ENCODE measurements around the gene YES1.

Gene YES1

GRCh38 chr18:765764-766549, 46.1 kb downstream of the YES1 start:
- H3K36me3 ChIP-seq (ENCODE audit: control insufficient read depth in 2 of 2, insufficient read depth in 1 of 2, low read length in 2 of 2) = no peaks in the 10 kb centered on the region
- peaks cover 8% of the 10 kb centered on the region for H3K4me1 ChIP-seq (ENCODE audit: control insufficient read depth, insufficient read depth, low read length)
- POLR2A ChIA-PET = no interaction called here
- no peak overlapping the region for H3K4me3 ChIP-seq (ENCODE audit: low read depth, low read length)
- H3K9me3 ChIP-seq (ENCODE audit: control insufficient read depth, insufficient read depth, low read depth, low read length) = no peaks in the 10 kb centered on the region
- CTCF ChIA-PET = interaction anchor here (0.6 kb wide), 1 partner anchor 12 kb away, joined by 3 read pairs; no protein-coding TSS in a partner anchor
- no peak overlapping the region for H3K27ac ChIP-seq (ENCODE audit: extremely low read depth, low read depth, low read length)
- TF ChIP-seq ZNF561 (tag by site-specific recombination; IDR thresholded peaks at IDR 0.05; ENCODE audit: borderline replicate concordance) (no peak), ZNF513 (tag by site-specific recombination; IDR thresholded peaks at IDR 0.05) (no peak), ZNF354C (tag by site-specific recombination; IDR thresholded peaks at IDR 0.05; ENCODE audit: borderline replicate concordance, low read depth) (no peak), MEIS1 (CRISPR knock-in tag; IDR thresholded peaks at IDR 0.05; ENCODE audit: borderline replicate concordance) (no peak), ZNF843 (tag by site-specific recombination; IDR thresholded peaks at IDR 0.05) (peak; percentile 66; the same call in 1 of the 2 replicates), ZNF518A (tag by site-specific recombination; conservative IDR thresholded peaks at IDR 0.05; ENCODE audit: low read depth) (no peak), YY2 (tag by site-specific recombination; IDR thresholded peaks at IDR 0.05) (no peak), GFI1B (tag by site-specific recombination; IDR thresholded peaks at IDR 0.05) (0 out of 2 replicates have a peak, but pooled peaks have one; percentile 40), ZNF48 (tag by site-specific recombination; IDR thresholded peaks at IDR 0.05) (no peak), ZBTB21 (tag by site-specific recombination; IDR thresholded peaks at IDR 0.05) (no peak), HOXC10 (CRISPR knock-in tag; IDR thresholded peaks at IDR 0.05) (no peak), SP2 (tag by site-specific recombination; IDR thresholded peaks at IDR 0.05) (no peak), ZNF280D (tag by site-specific recombination; IDR thresholded peaks at IDR 0.05) (no peak), ZXDB (tag by site-specific recombination; IDR thresholded peaks at IDR 0.05) (peak; percentile 45; the same call in 1 of the 2 replicates), ZNF747 (tag by site-specific recombination; IDR thresholded peaks at IDR 0.05) (no peak), HOXA7 (CRISPR knock-in tag; IDR thresholded peaks at IDR 0.05; ENCODE audit: borderline replicate concordance) (no peak), PRDM2 (tag by site-specific recombination; IDR thresholded peaks at IDR 0.05; ENCODE audit: borderline replicate concordance) (no peak), ZNF174 (tag by site-specific recombination; IDR thresholded peaks at IDR 0.05) (no peak), ZNF37A (tag by site-specific recombination; IDR thresholded peaks at IDR 0.05) (no peak), OSR2 (tag by site-specific recombination; IDR thresholded peaks at IDR 0.05) (peak; percentile 19; the same call in 1 of the 2 replicates)
